IMR-90 (cell line): ENCODE measurements around the gene COL1A1. TPM values are rescaled to one million over a fixed set of nuclear protein-coding genes. Genes with fewer than 3 reads are reported as not detected.
A peak's percentile ranks its signal among the peaks of the same experiment; 100 is the strongest.

Experiments
- ATAC-seq: fragments of 200-7000 bp; cut with Tn5 transposase; 2 replicates; pipeline ENCODE4 v1.9.1; 2020; ENCODE audit warnings: low read depth, mild to moderate bottlenecking, moderate library complexity
- BruUV-seq: library from RNA; stranded (reverse); fragments of 400-500 nt; replicated peaks from 2 replicates; lab custom pipeline; 2021; lab: Mats Ljungman, UMichigan
- CTCF ChIA-PET: fragments of 300-600 bp; formaldehyde crosslinking; extraction: SDS; loops from one replicate; lab custom pipeline; 2021; ENCODE audit warnings: antibody characterized with exemption; lab: Yijun Ruan, JAX
- POLR2A ChIA-PET: fragments of 300-600 bp; sonication (Branson Sonifier 250); formaldehyde crosslinking; loops from one replicate; lab custom pipeline; 2022; ENCODE audit warnings: antibody characterized with exemption; ENCODE audit not compliant: unreplicated experiment; lab: Charles Lee
- DNase-seq: peaks from one replicate; pipeline ENCODE4 v3.0.0; 2013
- H2AFZ ChIP-seq: replicated peaks from 2 replicates; pipeline ENCODE3; 2013; ENCODE audit warnings: low read length, mild to moderate bottlenecking; ENCODE audit not compliant: poor library complexity
- H2AK5ac ChIP-seq: 2 replicates; pipeline ENCODE4 v1.6.1; 2013; ENCODE audit warnings: low read depth, low read length, inconsistent platforms
- H2AK9ac ChIP-seq: replicated peaks from 2 replicates; pipeline ENCODE3; 2013; ENCODE audit warnings: mild to moderate bottlenecking, low read depth, low read length, moderate library complexity; ENCODE audit not compliant: poor library complexity
- H2BK120ac ChIP-seq: 2 replicates; pipeline ENCODE4 v1.6.1; 2013; ENCODE audit warnings: low read depth, low read length, inconsistent platforms
- H2BK15ac ChIP-seq: 3 replicates; pipeline ENCODE4 v1.6.1; 2013; ENCODE audit warnings: low read depth, low read length, inconsistent platforms
- H2BK20ac ChIP-seq: 2 replicates; pipeline ENCODE4 v1.6.1; 2013; ENCODE audit warnings: low read depth, mild to moderate bottlenecking, inconsistent platforms, low read length, moderate library complexity
- H2BK5ac ChIP-seq: 2 replicates; pipeline ENCODE4 v1.6.1; 2013; ENCODE audit warnings: mild to moderate bottlenecking, low read depth, low read length, inconsistent platforms; ENCODE audit not compliant: poor library complexity, severe bottlenecking
- H3K14ac ChIP-seq: replicated peaks from 2 replicates; pipeline ENCODE4 v1.6.1; 2013; ENCODE audit warnings: low read depth, low read length, inconsistent platforms
- H3K18ac ChIP-seq: 2 replicates; pipeline ENCODE4 v1.6.1; 2013; ENCODE audit warnings: low read depth, low read length, control low read depth
- H3K23ac ChIP-seq: 2 replicates; pipeline ENCODE4 v1.6.1; 2013; ENCODE audit warnings: low read depth, low read length, inconsistent platforms
- H3K27ac ChIP-seq: 2 replicates; pipeline ENCODE4 v1.5.1; 2013; ENCODE audit warnings: mild to moderate bottlenecking, control low read depth, low read length; ENCODE audit not compliant: insufficient read depth
- H3K27me3 ChIP-seq: 2 replicates; pipeline ENCODE4 v1.6.1; 2013; ENCODE audit warnings: low read length; ENCODE audit not compliant: control insufficient read depth, insufficient read depth
- H3K36me3 ChIP-seq: 2 replicates; pipeline ENCODE4 v1.6.1; 2013; ENCODE audit warnings: low read length, mixed read lengths; ENCODE audit not compliant: control insufficient read depth, insufficient read depth
- H3K4ac ChIP-seq: 2 replicates; pipeline ENCODE4 v1.6.1; 2013; ENCODE audit warnings: low read depth, low read length, inconsistent platforms
- H3K4me1 ChIP-seq: 2 replicates; pipeline ENCODE4 v1.6.1; 2013; ENCODE audit warnings: low read length, mixed read lengths; ENCODE audit not compliant: control insufficient read depth, insufficient read depth
- H3K4me2 ChIP-seq: 2 replicates; pipeline ENCODE4 v1.6.1; 2013; ENCODE audit warnings: low read depth, mild to moderate bottlenecking, control low read depth, low read length, moderate library complexity
- H3K4me3 ChIP-seq: 2 replicates; pipeline ENCODE4 v1.5.1; 2013; ENCODE audit warnings: low read depth, mild to moderate bottlenecking, control low read depth, low read length, moderate library complexity; ENCODE audit not compliant: insufficient read depth
- H3K56ac ChIP-seq: 2 replicates; pipeline ENCODE4 v1.6.1; 2013; ENCODE audit warnings: low read length, inconsistent platforms; ENCODE audit not compliant: insufficient read depth; ENCODE audit errors: extremely low read depth
- H3K79me1 ChIP-seq, 2 experiments: 2 replicates each; pipeline ENCODE4 v1.6.1; 2013; ENCODE audit warnings: low read length in 2 of 2, inconsistent platforms in 1 of 2, low read depth in 1 of 2
- H3K9ac ChIP-seq: 2 replicates; pipeline ENCODE4 v1.6.1; 2013; ENCODE audit warnings: low read depth, low read length, control low read depth
- H3K9me1 ChIP-seq: 2 replicates; pipeline ENCODE4 v1.6.1; 2013; ENCODE audit warnings: low read length, inconsistent platforms; ENCODE audit not compliant: insufficient read depth
- H3K9me3 ChIP-seq: 2 replicates; pipeline ENCODE4 v1.6.1; 2013; ENCODE audit warnings: low read length; ENCODE audit not compliant: control insufficient read depth, insufficient read depth
- H4K20me1 ChIP-seq: 2 replicates; pipeline ENCODE4 v1.6.1; 2013; ENCODE audit warnings: low read length, inconsistent platforms; ENCODE audit not compliant: insufficient read depth
- H4K5ac ChIP-seq: 2 replicates; pipeline ENCODE4 v1.6.1; 2013; ENCODE audit warnings: mild to moderate bottlenecking, low read depth, low read length, control low read depth
- H4K8ac ChIP-seq, 2 experiments: 2 replicates each; pipeline ENCODE4 v1.6.1; 2013; ENCODE audit warnings: low read depth in 2 of 2, low read length in 2 of 2, control low read depth in 1 of 2, inconsistent platforms in 1 of 2
- H4K91ac ChIP-seq: 2 replicates; pipeline ENCODE4 v1.6.1; 2013; ENCODE audit warnings: low read depth, low read length, inconsistent platforms; ENCODE audit not compliant: insufficient read depth
- MAFK ChIP-seq: IDR thresholded peaks from 2 replicates; pipeline ENCODE4 v1.6.1; 2012; ENCODE audit warnings: low read depth, low read length, improper control_type of control experiment
- NFE2L2 ChIP-seq: fragments of 150-350 bp; IDR thresholded peaks from 2 replicates; pipeline ENCODE4 v1.6.1; 2016; ENCODE audit warnings: low read depth, mild to moderate bottlenecking, low read length
- RAD21 ChIP-seq: IDR thresholded peaks from 2 replicates; pipeline ENCODE4 v1.6.1; 2012; ENCODE audit warnings: low read length, improper control_type of control experiment
- WGBS, 2 experiments: methylation state at CpG; one replicate each; pipeline versions ENCODE4 v1.1.5 to v1.1.7; 2013; ENCODE audit warnings: missing lambda C conversion rate in 2 of 2; ENCODE audit not compliant: insufficient read length in 1 of 2; ENCODE audit errors: extremely low coverage in 2 of 2; 5-methylcytosine and 5-hydroxymethylcytosine counted together
- dilution Hi-C: fragments of 300-500 bp; cut with HindIII; formaldehyde crosslinking; loops from one replicate; pipeline ENCODE4 v1.14.3; 2018; ENCODE audit warnings: low sequenced_read_pairs; ENCODE audit not compliant: unreplicated experiment
- in situ Hi-C: fragments of 300-500 bp; cut with MboI; formaldehyde crosslinking; loops from 3 replicates; pipeline ENCODE4 v1.14.3; 2019; ENCODE audit warnings: low sequenced_read_pairs, inconsistent platforms, mixed read lengths
- intact Hi-C: fragments of 100-400 bp; cut with micrococcal nuclease; formaldehyde crosslinking; loops from 2 replicates; pipeline ENCODE4 v1.10.0; 2022
- polyA plus RNA-seq, 3 experiments: library from polyadenylated mRNA; depleted of rRNA; stranded (reverse); fragments of >200 nt; gene quantifications; 2 replicates each; pipeline ENCODE4 v1.2.3, GENCODE V29; 2012; ENCODE audit warnings: low replicate concordance in 1 of 3
- total RNA-seq: library from RNA; depleted of rRNA; stranded (reverse); fragments of >200 nt; gene quantifications from 2 replicates; pipeline ENCODE4 v1.2.3, GENCODE V29; 2012

Gene COL1A1
- total and polyA plus RNA-seq, 2 of the 4 experiments (the other 2 are of a cell fraction): 2,180 to 4,350 TPM

DNA sequence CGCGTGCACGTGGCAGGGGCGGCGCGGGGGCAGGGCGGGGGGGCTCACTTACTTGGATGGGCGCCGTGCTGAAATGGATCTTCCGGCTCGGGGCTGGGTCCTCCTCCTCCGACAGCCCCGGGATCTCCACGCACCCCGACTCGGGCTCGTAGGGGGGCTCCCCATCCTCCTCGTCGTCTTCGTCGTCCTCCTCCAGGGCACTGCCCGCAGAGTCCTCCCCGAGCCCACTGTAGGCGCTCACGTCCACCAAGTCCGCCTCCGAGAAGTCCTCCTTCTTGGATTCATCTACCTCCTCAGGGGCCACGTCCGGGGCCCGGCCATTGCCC lies 52.4 kb downstream of the COL1A1 start:
- Histone ChIP-seq H3K27ac (peak overlapping the region; percentile 88), H3K9me3 (no peaks in the 10 kb centered on the region)

More for the DNA sequence above, 52.4 kb downstream of the COL1A1 start:
- dilution Hi-C loops (no loop called here), intact Hi-C loops (loop anchor here (2.0 kb wide), 1 partner anchor 54 kb away; the partner anchor contains the start of gene PDK2), in situ Hi-C loops (no loop called here)
- BruUV-seq: no TSS peak
- Histone ChIP-seq H3K4me2 (peak overlapping the region; percentile 89), H2BK120ac (0 out of 2 replicates have a peak overlapping the region, but pooled peaks have one; percentile 66), H3K9ac (peak overlapping the region; percentile 92), H3K36me3 (peaks cover 13% of the 10 kb centered on the region), H3K56ac (peak overlapping the region; percentile 69; the same call in 1 of the 2 replicates), H2AK9ac (peak overlapping the region; percentile 96), H4K91ac (peak overlapping the region; percentile 48), H4K20me1 (peaks cover 51% of the 10 kb centered on the region), H3K4me1 (peaks cover 27% of the 10 kb centered on the region), H4K5ac (peak overlapping the region; percentile 45; the same call in 1 of the 2 replicates), H3K79me1 (peaks cover 9 to 64% of the 10 kb centered on the region in 2 experiments; a peak in 3 of 4 replicates), H3K4ac (peak overlapping the region; percentile 92), H4K8ac (peak overlapping the region in 1 of 2 experiments; percentile 44; a peak in 1 of 4 replicates), H3K23ac (peak overlapping the region; percentile 76; the same call in 1 of the 2 replicates), H3K9me1 (peaks cover 7% of the 10 kb centered on the region; the same call in 1 of the 2 replicates), H2BK15ac (no peak overlapping the region), H2BK5ac (peak overlapping the region; percentile 81), H2AK5ac (peak overlapping the region; percentile 94; the same call in 1 of the 2 replicates), H3K4me3 (peak overlapping the region; percentile 86), H2BK20ac (no peak overlapping the region), H3K14ac (peak overlapping the region; percentile 90), H3K18ac (peak overlapping the region; percentile 55), H3K27me3 (no peaks in the 10 kb centered on the region), H2AFZ (peak overlapping the region; percentile 64)
- 0% methylated on average over 8 of the region's 30 CpGs; no CpG with 5 or more reads in 1 of the 2 experiments for WGBS, 2 experiments
- TF ChIP-seq NFE2L2 (no peak), MAFK (no peak), RAD21 (no peak)
- ATAC-seq: peak; percentile 2; the same call in 1 of the 2 replicates
- no peak for DNase-seq
- ChIA-PET CTCF (interaction anchor here (1.6 kb wide), 1 partner anchor 10 kb away, joined by 5 read pairs; no protein-coding TSS in a partner anchor), POLR2A (no interaction called here)
